Endothelial cell of umbilical vein (primary cell): Measurements from ENCODE around the gene ZNF264. TPM values are rescaled to one million over a fixed set of nuclear protein-coding genes. Genes with fewer than 3 reads are reported as not detected.
A peak's percentile ranks its signal among the peaks of the same experiment; 100 is the strongest.

Source experiments
- BruUV-seq: library from RNA; stranded (reverse); fragments of 400-500 nt; replicated peaks from 2 replicates; lab custom pipeline; 2021; lab: Mats Ljungman, UMichigan
- CTCF ChIA-PET: fragments of 300-600, 350-600 bp; sonication (Branson Sonifier 250); formaldehyde crosslinking; loops from one replicate; lab custom pipeline; 2021; ENCODE audit warnings: antibody characterized with exemption, inconsistent platforms; lab: Charles Lee
- POLR2A ChIA-PET: fragments of 300-600, 350-600 bp; sonication (Branson Sonifier 250); formaldehyde crosslinking; loops from one replicate; lab custom pipeline; 2021; ENCODE audit warnings: antibody characterized with exemption, inconsistent platforms; lab: Charles Lee
- DNase-seq: peaks from one replicate; pipeline ENCODE4 v3.0.0-alpha.2; 2011; ENCODE audit warnings: low read depth, low spot score
- FAIRE-seq: peaks from 2 replicates; lab custom pipeline; 2011; peaks lifted over from hg19 to GRCh38; lab: Jason Lieb, UNC
- H2AFZ ChIP-seq: 2 replicates; pipeline ENCODE4 v1.6.0; 2012; ENCODE audit warnings: low read depth, low read length, control low read depth, inconsistent platforms
- H3K27ac ChIP-seq: 2 replicates; pipeline ENCODE4 v1.5.1; 2011; ENCODE audit warnings: low read depth, mild to moderate bottlenecking, control low read depth, low read length, moderate library complexity; ENCODE audit not compliant: insufficient read depth
- H3K27me3 ChIP-seq, 2 experiments: 2 replicates each; pipeline versions ENCODE4 v1.6.0 to v1.6.1; 2011; ENCODE audit warnings: low read length in 2 of 2, mixed read lengths in 1 of 2; ENCODE audit not compliant: control insufficient read depth in 2 of 2, insufficient read depth in 2 of 2
- H3K36me3 ChIP-seq, 2 experiments: 2 replicates in 1 of 2; 3 replicates in 1 of 2; pipeline ENCODE4 v1.5.1; 2011; ENCODE audit warnings: low read length in 2 of 2, mild to moderate bottlenecking in 1 of 2, moderate library complexity in 1 of 2; ENCODE audit not compliant: control insufficient read depth in 2 of 2, insufficient read depth in 2 of 2; ENCODE audit errors: extremely low read depth in 1 of 2
- H3K4me1 ChIP-seq: 3 replicates; pipeline ENCODE4 v1.5.1; 2011; ENCODE audit warnings: mild to moderate bottlenecking, low read length; ENCODE audit not compliant: control insufficient read depth, insufficient read depth; ENCODE audit errors: extremely low read depth
- H3K4me2 ChIP-seq: 2 replicates; pipeline ENCODE4 v1.6.1; 2011; ENCODE audit warnings: low read length, control low read depth, mixed read lengths; ENCODE audit not compliant: insufficient read depth
- H3K4me3 ChIP-seq, 3 experiments: fragments of 200-600 bp in 1 of 3; sonication (generic), shearing (Covaris generic) in 1 of 3; replicated peaks in 1 of 3; 2 replicates each; pipeline ENCODE4 v1.5.1; 2011 to 2016; ENCODE audit warnings: control low read depth in 3 of 3, low read length in 3 of 3, mild to moderate bottlenecking in 2 of 3, inconsistent platforms in 1 of 3, low read depth in 1 of 3, moderate library complexity in 1 of 3; ENCODE audit not compliant: insufficient read depth in 1 of 3
- H3K79me2 ChIP-seq: 2 replicates; pipeline ENCODE4 v1.6.0; 2012; ENCODE audit warnings: low read length, inconsistent platforms; ENCODE audit not compliant: control insufficient read depth, insufficient read depth
- H3K9ac ChIP-seq: replicated peaks from 2 replicates; pipeline ENCODE3; 2011; ENCODE audit warnings: low read length, control low read depth; ENCODE audit not compliant: insufficient read depth; ENCODE audit errors: extremely low read depth
- H3K9me1 ChIP-seq: replicated peaks from 3 replicates; pipeline ENCODE4 v1.6.0; 2011; ENCODE audit warnings: mild to moderate bottlenecking, low read length; ENCODE audit not compliant: control insufficient read depth, insufficient read depth; ENCODE audit errors: extremely low read depth
- H3K9me3 ChIP-seq: replicated peaks from 2 replicates; pipeline ENCODE4 v1.5.1; 2012; ENCODE audit warnings: low read length, inconsistent platforms; ENCODE audit not compliant: control insufficient read depth, insufficient read depth
- H4K20me1 ChIP-seq: replicated peaks from 2 replicates; pipeline ENCODE3; 2011; ENCODE audit warnings: mild to moderate bottlenecking, low read length; ENCODE audit not compliant: control insufficient read depth, insufficient read depth; ENCODE audit errors: extremely low read depth
- CTCF ChIP-seq, 2 donors: IDR thresholded peaks; 1 replicate in 1 of 2; 2 replicates in 1 of 2; pipeline ENCODE4 v1.5.1; 2011; ENCODE audit warnings: low read length in 2 of 2, mild to moderate bottlenecking in 2 of 2, moderate library complexity in 2 of 2, control low read depth in 1 of 2, inconsistent platforms in 1 of 2, low read depth in 1 of 2; ENCODE audit not compliant: insufficient read depth in 1 of 2; ENCODE audit errors: extremely low read depth in 1 of 2
- EZH2 ChIP-seq: IDR thresholded peaks from 2 replicates; pipeline ENCODE4 v1.6.1; 2012; ENCODE audit warnings: borderline replicate concordance, low read depth, mild to moderate bottlenecking, moderate library complexity, low read length, inconsistent platforms; ENCODE audit not compliant: severe bottlenecking
- FOS ChIP-seq: IDR thresholded peaks from 2 replicates; pipeline ENCODE4 v1.6.1; 2011; ENCODE audit warnings: mild to moderate bottlenecking, low read length, moderate library complexity, borderline replicate concordance; ENCODE audit not compliant: insufficient read depth
- GATA2 ChIP-seq: IDR thresholded peaks from 2 replicates; pipeline ENCODE4 v1.7.0; 2011; ENCODE audit warnings: low read depth, mild to moderate bottlenecking, moderate library complexity, mixed read lengths, low read length; ENCODE audit not compliant: insufficient read length, insufficient read depth
- JUN ChIP-seq: IDR thresholded peaks from 2 replicates; pipeline ENCODE4 v1.6.1; 2011; ENCODE audit warnings: borderline replicate concordance, low read depth; ENCODE audit not compliant: insufficient read length, insufficient read depth
- MAX ChIP-seq: IDR thresholded peaks from 2 replicates; pipeline ENCODE4 v1.6.1; 2011; ENCODE audit not compliant: insufficient read depth, insufficient read length
- MYC ChIP-seq: IDR thresholded peaks from one replicate; pipeline ENCODE4 v1.6.1; 2011; ENCODE audit warnings: mild to moderate bottlenecking, low read depth, low read length
- POLR2A ChIP-seq: IDR thresholded peaks from 2 replicates; pipeline ENCODE4 v1.6.1; 2012; ENCODE audit warnings: low read depth, mild to moderate bottlenecking, control low read depth, low read length
- POLR2AphosphoS5 ChIP-seq: IDR thresholded peaks from 2 replicates; pipeline ENCODE4 v1.6.1; 2012; ENCODE audit warnings: low read depth, mild to moderate bottlenecking, control low read depth, low read length, moderate library complexity; ENCODE audit not compliant: insufficient read depth
- dilution Hi-C: fragments of 300-500 bp; cut with MboI; formaldehyde crosslinking; loops from one replicate; pipeline ENCODE4 v1.15.0; 2019; ENCODE audit warnings: low sequenced_read_pairs; ENCODE audit not compliant: extremely low pct_ligation_motif_present
- intact Hi-C: fragments of 100-400 bp; cut with micrococcal nuclease; formaldehyde crosslinking; loops from one replicate; pipeline ENCODE4 v1.10.0; 2022
- polyA plus RNA-seq, 4 experiments: library from polyadenylated mRNA; depleted of rRNA in 3 of 4; stranded (reverse) in 3 of 4; unstranded in 1 of 4; fragments of >200 nt; gene quantifications; 2 replicates each; pipeline versions ENCODE4 v1.2.1 to v1.2.3, GENCODE V29; 2011 to 2012; ENCODE audit warnings: missing spikeins in 1 of 4
- total RNA-seq: library from RNA; stranded (reverse); gene quantifications from 2 replicates; pipeline ENCODE4 v1.2.3, GENCODE V29; 2021

ZNF264 gene
- total and polyA plus RNA-seq, 2 donors (not counting 3 experiments of a cell fraction or from before 2014, with no cell fraction given): 4.4 to 20.5 TPM

- Histone ChIP-seq H3K9ac (no peak overlapping the region), H2AFZ (peak overlapping the region; percentile 57), H3K27me3 (no peaks in the 10 kb centered on the region), H3K4me3 (no peak overlapping the region), H3K4me2 (no peak overlapping the region), H3K9me1 (no peaks in the 10 kb centered on the region), H3K4me1 (peaks cover 4% of the 10 kb centered on the region), H3K9me3 (no peaks in the 10 kb centered on the region), H3K36me3 (no peaks in the 10 kb centered on the region), H3K79me2 (no peaks in the 10 kb centered on the region), H4K20me1 (no peaks in the 10 kb centered on the region), H3K27ac (no peak overlapping the region)
- no peak for DNase-seq
- POLR2A ChIA-PET: no interaction called here
- no TSS peak for BruUV-seq
- dilution Hi-C loops (no loop called here), intact Hi-C loops (no loop called here)
- TF ChIP-seq POLR2A (no peak), FOS (no peak), MAX (no peak), EZH2 (no peak), GATA2 (no peak), POLR2AphosphoS5 (no peak), MYC (no peak), JUN (no peak), CTCF (IDR thresholded peaks at IDR 0.05; ENCODE audit: extremely low read depth in 1 of 2, insufficient read depth in 1 of 2, low read depth in 1 of 2, low read length in 2 of 2) (no peak)
- CTCF ChIA-PET: no interaction called here
- no peak for FAIRE-seq
Observed at GRCh38 chr19:57171551-57172081, 19.7 kb upstream of the ZNF264 start.
